Neutrophil (primary cell): Measurements from ENCODE around the gene C1QB.

ENCODE experiments used
- H3K27ac ChIP-seq: fragments of 200-600 bp; sonication (generic); 2 replicates; pipeline ENCODE4 v1.5.1; 2016; ENCODE audit warnings: mild to moderate bottlenecking, moderate library complexity
- H3K27me3 ChIP-seq: fragments of 200-600 bp; sonication (generic); 2 replicates; pipeline ENCODE4 v1.6.0; 2016; ENCODE audit warnings: mild to moderate bottlenecking
- H3K36me3 ChIP-seq: fragments of 200-600 bp; sonication (generic); 2 replicates; pipeline ENCODE4 v1.5.1; 2017
- H3K4me1 ChIP-seq, 2 experiments: fragments of 200-600 bp in 1 of 2; sonication (generic) in 1 of 2; 1 replicate in 1 of 2; 2 replicates in 1 of 2; pipeline versions ENCODE4 v1.5.1 to v1.6.1; 2013 to 2016; ENCODE audit warnings: low read depth in 1 of 2, low read length in 1 of 2, mild to moderate bottlenecking in 1 of 2, moderate library complexity in 1 of 2; ENCODE audit not compliant: control insufficient read depth in 1 of 2, insufficient read depth in 1 of 2
- H3K4me3 ChIP-seq, 2 experiments: fragments of 200-600 bp in 1 of 2; sonication (generic) in 1 of 2; 1 replicate in 1 of 2; 2 replicates in 1 of 2; pipeline ENCODE4 v1.5.1; 2013 to 2016; ENCODE audit warnings: low read depth in 1 of 2, low read length in 1 of 2, mild to moderate bottlenecking in 1 of 2, moderate library complexity in 1 of 2
- H3K9me3 ChIP-seq: fragments of 200-600 bp; sonication (generic); 2 replicates; pipeline ENCODE4 v1.5.1; 2016
- TF ChIP-seq, protein P1 (sequence below): fragments of 200-600 bp; sonication (generic); IDR thresholded peaks from 2 replicates; pipeline ENCODE4 v1.5.1; 2016; ENCODE audit warnings: antibody characterized with exemption

The C1QB gene

DNA sequence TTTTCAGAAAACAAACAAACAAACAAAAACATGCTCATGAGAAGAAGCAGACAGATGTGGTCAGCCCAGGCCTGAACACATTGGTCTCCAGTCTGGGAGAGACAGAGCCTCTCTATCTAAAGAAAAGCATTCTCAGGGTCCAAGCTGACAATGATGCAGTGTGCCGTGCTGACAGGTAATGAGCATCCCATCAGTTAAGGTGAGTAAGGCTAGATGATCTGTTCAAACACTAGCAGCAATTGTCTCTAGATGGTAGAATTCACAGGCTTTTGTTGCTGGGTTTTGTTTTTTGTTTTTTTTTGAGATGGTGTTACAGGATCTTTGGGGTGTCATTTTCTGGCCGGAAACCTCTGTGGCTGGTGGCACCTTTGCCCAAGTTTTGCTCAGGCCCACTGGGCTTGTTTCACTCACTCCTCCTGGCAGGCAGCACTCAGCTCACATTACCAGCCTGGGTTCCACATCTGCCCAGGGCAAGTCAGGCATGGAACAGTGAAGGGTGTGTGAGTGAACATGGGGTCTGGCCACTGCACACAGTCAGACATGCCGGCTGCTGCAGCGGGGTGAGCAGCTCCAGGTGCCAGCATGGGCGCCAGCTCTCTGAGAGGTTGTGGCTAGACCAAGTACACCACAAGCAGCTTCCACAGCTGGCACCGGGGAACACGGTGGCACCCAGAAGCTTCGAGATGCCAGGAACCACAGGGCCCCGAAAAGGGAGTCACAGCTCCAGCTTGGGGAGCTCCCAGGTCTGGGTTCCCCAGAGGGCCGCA is 19.2 kb upstream of the C1QB start:
- Histone ChIP-seq H3K4me3 (no peak overlapping the region), H3K27me3 (peaks cover 36% of the 10 kb centered on the region), H3K4me1 (no peaks in the 10 kb centered on the region), H3K27ac (no peak overlapping the region), H3K36me3 (no peaks in the 10 kb centered on the region), H3K9me3 (no peaks in the 10 kb centered on the region)
- TF ChIP-seq, protein P1, sequence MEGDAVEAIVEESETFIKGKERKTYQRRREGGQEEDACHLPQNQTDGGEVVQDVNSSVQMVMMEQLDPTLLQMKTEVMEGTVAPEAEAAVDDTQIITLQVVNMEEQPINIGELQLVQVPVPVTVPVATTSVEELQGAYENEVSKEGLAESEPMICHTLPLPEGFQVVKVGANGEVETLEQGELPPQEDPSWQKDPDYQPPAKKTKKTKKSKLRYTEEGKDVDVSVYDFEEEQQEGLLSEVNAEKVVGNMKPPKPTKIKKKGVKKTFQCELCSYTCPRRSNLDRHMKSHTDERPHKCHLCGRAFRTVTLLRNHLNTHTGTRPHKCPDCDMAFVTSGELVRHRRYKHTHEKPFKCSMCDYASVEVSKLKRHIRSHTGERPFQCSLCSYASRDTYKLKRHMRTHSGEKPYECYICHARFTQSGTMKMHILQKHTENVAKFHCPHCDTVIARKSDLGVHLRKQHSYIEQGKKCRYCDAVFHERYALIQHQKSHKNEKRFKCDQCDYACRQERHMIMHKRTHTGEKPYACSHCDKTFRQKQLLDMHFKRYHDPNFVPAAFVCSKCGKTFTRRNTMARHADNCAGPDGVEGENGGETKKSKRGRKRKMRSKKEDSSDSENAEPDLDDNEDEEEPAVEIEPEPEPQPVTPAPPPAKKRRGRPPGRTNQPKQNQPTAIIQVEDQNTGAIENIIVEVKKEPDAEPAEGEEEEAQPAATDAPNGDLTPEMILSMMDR, result no peak

DNA sequence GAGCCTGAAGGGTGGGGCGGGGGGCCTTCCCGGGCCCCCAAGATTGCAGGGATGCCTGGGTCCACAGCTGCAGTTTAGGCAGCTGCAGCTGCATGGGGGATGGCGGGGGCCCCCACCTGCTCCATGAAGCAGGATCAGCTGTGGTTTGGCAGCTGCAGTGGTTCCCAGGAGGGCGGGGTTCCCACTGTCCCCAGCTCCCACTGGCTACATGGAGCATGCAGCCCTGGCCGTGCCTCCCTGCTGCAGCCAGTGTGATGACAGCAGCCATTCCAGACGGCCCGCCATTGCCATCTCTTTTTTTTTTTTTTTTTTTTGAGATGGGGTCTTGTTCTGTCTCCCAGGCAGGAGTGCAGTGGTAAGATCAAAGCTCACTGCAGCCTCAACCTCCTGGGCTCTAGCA is 17.6 kb upstream of the C1QB start:
- Histone ChIP-seq H3K36me3 (no peaks in the 10 kb centered on the region), H3K4me1 (no peaks in the 10 kb centered on the region), H3K9me3 (no peaks in the 10 kb centered on the region), H3K4me3 (no peak overlapping the region), H3K27me3 (peaks cover 22% of the 10 kb centered on the region), H3K27ac (no peak overlapping the region)
- TF ChIP-seq, protein P1, result no peak

DNA sequence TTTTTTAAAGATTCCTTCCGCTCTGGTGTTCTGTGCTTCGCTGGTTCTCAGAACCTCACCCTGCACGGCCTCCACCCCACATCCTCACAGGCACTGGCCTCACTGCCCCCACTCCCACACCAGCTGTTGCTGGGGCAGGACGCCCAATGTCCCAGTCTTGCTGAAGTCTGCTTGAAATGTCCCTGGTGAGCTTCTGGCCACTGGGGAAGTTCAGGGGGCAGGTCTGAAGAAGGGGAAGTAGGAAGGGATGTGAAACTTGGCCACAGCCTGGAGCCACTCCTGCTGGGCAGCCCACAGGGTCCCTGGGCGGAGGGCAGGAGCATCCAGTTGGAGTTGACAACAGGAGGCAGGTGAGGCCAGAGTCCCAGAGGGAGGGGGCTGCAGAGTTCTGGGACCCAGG is 16.7 kb upstream of the C1QB start, which contains the start of gene C1QA:
C1QA (plus strand) TSS at position 276 of the 400 bp plus-strand sequence. CDS start 989 bp downstream, outside the sequence.
- TF ChIP-seq, protein P1, result no peak
- H3K36me3 ChIP-seq, result no peaks in the 10 kb centered on the region
- no peak within 1 kb of the TSS for H3K4me3 ChIP-seq
- H3K27ac ChIP-seq, result no peak within 1 kb of the TSS
- H3K4me1 ChIP-seq, result no peaks in the 10 kb centered on the region
- no peaks in the 10 kb centered on the region for H3K9me3 ChIP-seq
- H3K27me3 ChIP-seq, result peaks cover 16% of the 10 kb centered on the region

DNA sequence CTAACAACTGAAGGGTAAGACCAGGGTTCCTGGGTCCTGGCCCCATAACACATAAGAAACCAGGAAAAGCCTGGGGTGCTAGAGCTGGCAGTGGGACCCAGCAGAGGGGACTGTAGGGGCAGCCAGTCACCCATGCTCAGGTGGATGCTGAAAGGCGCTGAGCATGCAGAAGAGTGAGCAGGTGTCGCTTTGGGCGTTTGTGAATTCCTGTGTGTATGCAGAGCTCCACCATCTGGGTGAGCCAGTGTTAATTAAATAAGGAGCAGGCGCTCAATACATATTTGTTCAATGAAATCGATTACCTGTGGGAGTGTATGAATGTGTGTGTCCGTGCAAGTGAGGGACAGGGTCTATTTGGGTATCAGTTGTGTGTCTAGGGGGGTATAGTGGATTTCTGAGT is 16.1 kb upstream of the C1QB start:
- H3K4me3 ChIP-seq, result no peak overlapping the region
- H3K27me3 ChIP-seq, result peaks cover 11% of the 10 kb centered on the region
- TF ChIP-seq, protein P1, result no peak
- H3K4me1 ChIP-seq, result no peaks in the 10 kb centered on the region
- no peak overlapping the region for H3K27ac ChIP-seq
- H3K9me3 ChIP-seq, result no peaks in the 10 kb centered on the region
- no peaks in the 10 kb centered on the region for H3K36me3 ChIP-seq

DNA sequence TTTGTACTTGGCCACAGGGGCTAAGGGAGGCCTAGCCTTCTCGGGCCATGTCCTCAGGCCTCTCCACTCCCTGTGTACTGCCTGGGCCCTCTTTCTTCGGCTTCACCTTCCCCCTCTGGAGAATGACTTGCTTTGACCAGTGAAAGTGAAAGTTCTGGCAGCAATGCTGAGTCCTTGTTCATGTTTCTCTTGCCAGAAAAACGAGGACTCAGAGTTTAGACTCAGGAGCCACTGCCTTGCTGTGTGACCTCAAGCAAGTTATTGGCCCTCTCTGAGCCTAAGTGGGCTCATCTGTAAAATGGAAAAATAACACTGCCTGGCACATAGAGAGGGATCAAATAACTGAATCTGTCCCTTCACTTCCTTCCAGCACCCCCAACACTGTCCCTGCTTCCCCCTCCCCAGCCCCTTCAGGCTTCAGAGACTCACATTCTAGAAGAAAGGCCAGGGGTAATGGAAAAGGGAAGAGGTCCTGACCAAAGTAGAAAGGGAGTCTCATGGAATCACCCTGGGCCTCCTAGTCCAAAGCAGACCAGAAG is 15.1 kb upstream of the C1QB start:
- Histone ChIP-seq H3K36me3 (no peaks in the 10 kb centered on the region), H3K4me1 (no peaks in the 10 kb centered on the region), H3K27me3 (peaks cover 17% of the 10 kb centered on the region), H3K27ac (no peak overlapping the region), H3K9me3 (no peaks in the 10 kb centered on the region), H3K4me3 (no peak overlapping the region)
- TF ChIP-seq, protein P1, result no peak
